Activated CD4-positive, alpha-beta T cell treated with anti-CD3 and anti-CD28 coated beads for 24 hours (primary cell): Measurements from ENCODE around the gene USP17L30.
"Not testable (repeated sequence)": the region's sequence is repeated elsewhere in the genome, so short reads cannot be mapped to it uniquely, and the experiment has no call there.

Experiments
- DNase-seq, 2 donors: peaks; one replicate each; pipeline ENCODE4 v3.0.0-alpha.2; 2020; ENCODE audit warnings: low read depth in 2 of 2

Gene USP17L30

GRCh38 chr4:9362829-9363228 is at the start of gene USP17L30:
TSS of gene USP17L30 (plus strand) at chr4:9363129. CDS start at chr4:9363129, 0 bp downstream.
- not testable (repeated sequence) for DNase-seq

- not testable (repeated sequence) for DNase-seq
These were observed 38.7 kb upstream of the USP17L30 start for GRCh38 chr4:9324191-9324590.

GRCh38 chr4:9324865-9325264 is 38.1 kb upstream of the USP17L30 start, which contains the start of gene USP17L24:
TSS of gene USP17L24 (plus strand) at chr4:9325165. CDS start at chr4:9325165, 0 bp downstream.
- DNase-seq: not testable (repeated sequence)

GRCh38 chr4:9329611-9330010 is 33.3 kb upstream of the USP17L30 start, which contains the start of gene USP17L25:
TSS of gene USP17L25 (plus strand) at chr4:9329911. CDS start at chr4:9329911, 0 bp downstream.
- DNase-seq: not testable (repeated sequence)

- not testable (repeated sequence) for DNase-seq
These were observed 28.6 kb upstream of the USP17L30 start, which contains the start of gene USP17L26 for GRCh38 chr4:9334358-9334757. TSS of gene USP17L26 (plus strand) at chr4:9334658. CDS start at chr4:9334658, 0 bp downstream.

GRCh38 chr4:9339103-9339502 is 23.8 kb upstream of the USP17L30 start, which contains the start of gene USP17L5:
TSS of gene USP17L5 (plus strand) at chr4:9339403. CDS start at chr4:9339403, 0 bp downstream.
- not testable (repeated sequence) for DNase-seq

- not testable (repeated sequence) for DNase-seq
These were observed 19.1 kb upstream of the USP17L30 start, which contains the start of gene USP17L27 for GRCh38 chr4:9343848-9344247. TSS of gene USP17L27 (plus strand) at chr4:9344148. CDS start at chr4:9344148, 0 bp downstream.

- DNase-seq: not testable (repeated sequence)
These were observed 14.3 kb upstream of the USP17L30 start, which contains the start of gene USP17L28 for GRCh38 chr4:9348593-9348992. TSS of gene USP17L28 (plus strand) at chr4:9348893. CDS start at chr4:9348893, 0 bp downstream.

GRCh38 chr4:9350866-9351265 is 12.1 kb upstream of the USP17L30 start:
- DNase-seq: not testable (repeated sequence)

GRCh38 chr4:9353338-9353737 is 9.6 kb upstream of the USP17L30 start, which contains the start of gene USP17L29:
TSS of gene USP17L29 (plus strand) at chr4:9353638. CDS start at chr4:9353638, 0 bp downstream.
- DNase-seq: not testable (repeated sequence)

- DNase-seq: not testable (repeated sequence)
These were observed 17.0 kb downstream of the USP17L30 start for GRCh38 chr4:9379881-9380280.

- peak in 1 of 2 donors; percentile 40 for DNase-seq
These were observed 18.1 kb downstream of the USP17L30 start for GRCh38 chr4:9381012-9381534.

- no peak for DNase-seq
These were observed 21.2 kb downstream of the USP17L30 start for GRCh38 chr4:9384126-9384525.

- DNase-seq: not testable (repeated sequence)
These were observed 26.1 kb downstream of the USP17L30 start for GRCh38 chr4:9389001-9389400.

GRCh38 chr4:9405774-9406173 is 42.8 kb downstream of the USP17L30 start:
- not testable (repeated sequence) for DNase-seq

GRCh38 chr4:9406491-9406890 is 43.6 kb downstream of the USP17L30 start:
- not testable (repeated sequence) for DNase-seq

- no peak for DNase-seq
These were observed 46.9 kb downstream of the USP17L30 start for GRCh38 chr4:9409793-9410192.
